HepG2 (cell line): ENCODE data around the gene SPSB2.
"Not testable (repeated sequence)": the region's sequence is repeated elsewhere in the genome, so short reads cannot be mapped to it uniquely, and the experiment has no call there.

Experiments
- ATF4 ChIP-seq, 2 experiments: fragments of 450-650 bp in 1 of 2; sonication (generic) in 1 of 2; formaldehyde crosslinking; IDR thresholded peaks; 2 replicates each; pipeline versions ENCODE4 v1.5.0 to v1.8.0; 2020 to 2022; ENCODE audit warnings: mild to moderate bottlenecking in 1 of 2, missing genetic modification reagents in 1 of 2
- CREB1 ChIP-seq, 2 experiments: fragments of 450-650 bp in 1 of 2; IDR thresholded peaks; 2 replicates each; pipeline ENCODE4 v1.6.1; 2016 to 2017; ENCODE audit warnings: control low read depth in 1 of 2, mild to moderate bottlenecking in 1 of 2, missing compliant biosample characterization in 1 of 2, missing genetic modification characterization in 1 of 2
- CTCF ChIP-seq: sonication (generic); formaldehyde crosslinking; IDR thresholded peaks from 2 replicates; pipeline ENCODE4 v1.5.0; 2020; ENCODE audit warnings: mild to moderate bottlenecking, missing genetic modification reagents, moderate library complexity
- ELK4 ChIP-seq: sonication (generic); formaldehyde crosslinking; IDR thresholded peaks from 2 replicates; pipeline ENCODE4 v1.9.0; 2021; ENCODE audit warnings: missing genetic modification reagents, borderline replicate concordance
- EP300 ChIP-seq, 3 experiments: sonication (generic) in 1 of 3; formaldehyde crosslinking in 1 of 3; IDR thresholded peaks; 2 replicates each; pipeline versions ENCODE4 v1.5.1 to v1.6.1; 2011 to 2020; ENCODE audit warnings: low read depth in 2 of 3, low read length in 2 of 3, borderline replicate concordance in 1 of 3, improper control_type of control experiment in 1 of 3, mild to moderate bottlenecking in 1 of 3, missing genetic modification reagents in 1 of 3, moderate library complexity in 1 of 3
- GFI1 ChIP-seq: sonication (generic); formaldehyde crosslinking; IDR thresholded peaks from 2 replicates; pipeline ENCODE4 v1.5.0; 2020; ENCODE audit warnings: missing genetic modification reagents, mild to moderate bottlenecking, borderline replicate concordance
- JUN ChIP-seq: sonication (generic); formaldehyde crosslinking; IDR thresholded peaks from 2 replicates; pipeline ENCODE4 v1.4.0; 2020; ENCODE audit warnings: mild to moderate bottlenecking, missing genetic modification reagents
- POLR2AphosphoS5 ChIP-seq: IDR thresholded peaks from 2 replicates; pipeline ENCODE4 v1.6.1; 2012; ENCODE audit warnings: low read depth, low read length
- SRF ChIP-seq: IDR thresholded peaks from 2 replicates; pipeline ENCODE4 v1.6.1; 2011; ENCODE audit warnings: mild to moderate bottlenecking, low read depth, low read length, moderate library complexity
- ZFP37 ChIP-seq: sonication (generic); formaldehyde crosslinking; IDR thresholded peaks from 2 replicates; pipeline ENCODE4 v1.4.0; 2020; ENCODE audit warnings: missing genetic modification reagents, borderline replicate concordance
- ZNF138 ChIP-seq: sonication (generic); formaldehyde crosslinking; IDR thresholded peaks from 2 replicates; pipeline ENCODE4 v1.5.0; 2020; ENCODE audit warnings: mild to moderate bottlenecking, low read depth, missing genetic modification reagents
- ZNF557 ChIP-seq: sonication (generic); formaldehyde crosslinking; IDR thresholded peaks from 2 replicates; pipeline ENCODE4 v1.4.0; 2020; ENCODE audit warnings: missing genetic modification reagents

GRCh38 chr12:6889775-6890573 is 16.9 kb upstream of the SPSB2 start:
- TF ChIP-seq JUN; CTCF (CRISPR knock-in tag); ELK4 (CRISPR knock-in tag); ATF4 (CRISPR knock-in tag; IDR thresholded peaks at IDR 0.05); POLR2AphosphoS5; GFI1; ZFP37 (CRISPR knock-in tag); SRF; ZNF138; CREB1 (IDR thresholded peaks at IDR 0.05); CREB1 (CRISPR knock-in tag; IDR thresholded peaks at IDR 0.05); EP300 (IDR thresholded peaks at IDR 0.05; ENCODE audit: low read depth in 2 of 2, low read length in 2 of 2); EP300 (CRISPR knock-in tag; IDR thresholded peaks at IDR 0.05; ENCODE audit: borderline replicate concordance); ZNF557 (CRISPR knock-in tag): not testable (repeated sequence)
